Measurements from ENCODE around the gene SAMD3. TPM values are rescaled to one million over a fixed set of nuclear protein-coding genes. Genes with fewer than 3 reads are reported as not detected.

Gene SAMD3
- total RNA-seq, 1 donor from 2014 or later: 0.69 TPM

DNA sequence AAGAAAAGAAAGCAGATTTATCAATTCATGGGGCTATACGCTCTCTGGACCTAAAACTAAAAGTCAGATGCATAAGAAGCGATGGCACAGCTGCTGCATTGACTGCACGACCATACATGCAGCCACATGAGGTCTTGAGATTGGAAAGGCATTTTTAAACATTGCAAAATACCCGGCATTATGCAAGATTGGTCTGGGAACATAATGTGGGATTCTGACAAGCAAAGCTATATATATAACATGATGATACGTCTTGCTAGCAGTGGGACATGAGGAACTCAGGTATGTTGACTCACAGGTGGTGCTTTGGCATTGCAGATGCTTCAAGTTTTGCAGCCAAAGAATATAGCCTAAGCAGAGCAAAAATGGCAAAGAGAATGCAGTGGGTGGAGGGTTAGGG is 55.1 kb downstream of the SAMD3 start:
- no peak for DNase-seq (ENCODE audit: low spot score, unreplicated experiment)
- Mint-ChIP-seq H3K27me3 (peaks cover 30% of the 10 kb centered on the region), H3K9me3 (ENCODE audit: low read depth) (peaks cover 23% of the 10 kb centered on the region), H3K4me1 (ENCODE audit: low read depth) (no peaks in the 10 kb centered on the region), H3K36me3 (ENCODE audit: insufficient read depth) (peaks cover 5% of the 10 kb centered on the region), H3K4me3 (ENCODE audit: low read depth) (no peak overlapping the region), H3K27ac (no peak overlapping the region)
- TF ChIP-seq, protein P1, sequence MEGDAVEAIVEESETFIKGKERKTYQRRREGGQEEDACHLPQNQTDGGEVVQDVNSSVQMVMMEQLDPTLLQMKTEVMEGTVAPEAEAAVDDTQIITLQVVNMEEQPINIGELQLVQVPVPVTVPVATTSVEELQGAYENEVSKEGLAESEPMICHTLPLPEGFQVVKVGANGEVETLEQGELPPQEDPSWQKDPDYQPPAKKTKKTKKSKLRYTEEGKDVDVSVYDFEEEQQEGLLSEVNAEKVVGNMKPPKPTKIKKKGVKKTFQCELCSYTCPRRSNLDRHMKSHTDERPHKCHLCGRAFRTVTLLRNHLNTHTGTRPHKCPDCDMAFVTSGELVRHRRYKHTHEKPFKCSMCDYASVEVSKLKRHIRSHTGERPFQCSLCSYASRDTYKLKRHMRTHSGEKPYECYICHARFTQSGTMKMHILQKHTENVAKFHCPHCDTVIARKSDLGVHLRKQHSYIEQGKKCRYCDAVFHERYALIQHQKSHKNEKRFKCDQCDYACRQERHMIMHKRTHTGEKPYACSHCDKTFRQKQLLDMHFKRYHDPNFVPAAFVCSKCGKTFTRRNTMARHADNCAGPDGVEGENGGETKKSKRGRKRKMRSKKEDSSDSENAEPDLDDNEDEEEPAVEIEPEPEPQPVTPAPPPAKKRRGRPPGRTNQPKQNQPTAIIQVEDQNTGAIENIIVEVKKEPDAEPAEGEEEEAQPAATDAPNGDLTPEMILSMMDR (IDR thresholded peaks at IDR 0.05; ENCODE audit: unreplicated experiment): no peak

DNA sequence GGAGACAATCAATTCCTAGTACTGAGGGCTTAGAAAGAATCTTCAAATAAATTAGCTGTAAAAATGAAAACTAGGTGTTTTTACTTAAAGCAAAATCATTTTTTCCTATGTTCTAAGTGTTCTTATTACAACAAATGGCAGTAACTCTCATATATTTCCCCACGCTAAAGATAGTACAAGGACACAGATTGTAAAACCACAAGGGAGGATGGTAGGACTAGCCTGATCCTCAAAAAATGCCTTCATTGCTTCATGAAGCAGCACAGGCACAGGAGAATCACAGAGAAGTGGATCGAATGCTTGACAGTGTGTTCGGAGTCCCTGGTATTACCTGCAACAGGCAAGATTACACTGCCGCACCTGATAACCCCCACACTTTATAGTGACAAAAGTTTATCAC is 58.5 kb downstream of the SAMD3 start:
- Mint-ChIP-seq H3K36me3 (ENCODE audit: insufficient read depth) (no peaks in the 10 kb centered on the region), H3K4me3 (ENCODE audit: low read depth) (no peak overlapping the region), H3K27ac (no peak overlapping the region), H3K4me1 (ENCODE audit: low read depth) (no peaks in the 10 kb centered on the region), H3K27me3 (peaks cover 28% of the 10 kb centered on the region), H3K9me3 (ENCODE audit: low read depth) (peaks cover 3% of the 10 kb centered on the region)
- DNase-seq (ENCODE audit: low spot score, unreplicated experiment): no peak
- TF ChIP-seq, protein P1 (IDR thresholded peaks at IDR 0.05; ENCODE audit: unreplicated experiment): no peak

DNA sequence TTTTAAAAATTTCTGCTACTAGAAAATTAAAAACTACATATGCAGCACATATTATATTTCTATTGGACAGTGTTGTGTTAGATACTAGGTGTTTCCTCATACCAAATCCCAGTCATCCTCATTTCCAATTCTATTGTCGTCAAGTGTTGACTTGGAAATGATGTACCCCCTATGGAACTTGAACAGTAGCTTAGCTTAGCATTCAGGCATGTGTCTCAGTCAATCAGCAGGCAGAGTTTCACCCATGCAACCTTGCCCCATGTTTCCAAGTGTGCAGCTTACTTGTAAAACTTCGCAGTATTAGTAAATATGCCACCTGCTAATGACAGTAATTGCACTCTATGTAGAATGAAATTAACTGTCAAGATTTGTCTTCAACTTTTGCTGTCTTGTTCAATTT is 59.5 kb downstream of the SAMD3 start:
- no peaks in the 10 kb centered on the region for H3K36me3 Mint-ChIP-seq (ENCODE audit: insufficient read depth)
- peaks cover 28% of the 10 kb centered on the region for H3K27me3 Mint-ChIP-seq
- DNase-seq (ENCODE audit: low spot score, unreplicated experiment): no peak
- no peak overlapping the region for H3K27ac Mint-ChIP-seq
- H3K9me3 Mint-ChIP-seq (ENCODE audit: low read depth): peaks cover 3% of the 10 kb centered on the region
- TF ChIP-seq, protein P1 (IDR thresholded peaks at IDR 0.05; ENCODE audit: unreplicated experiment): no peak
- no peaks in the 10 kb centered on the region for H3K4me1 Mint-ChIP-seq (ENCODE audit: low read depth)
- H3K4me3 Mint-ChIP-seq (ENCODE audit: low read depth): no peak overlapping the region

DNA sequence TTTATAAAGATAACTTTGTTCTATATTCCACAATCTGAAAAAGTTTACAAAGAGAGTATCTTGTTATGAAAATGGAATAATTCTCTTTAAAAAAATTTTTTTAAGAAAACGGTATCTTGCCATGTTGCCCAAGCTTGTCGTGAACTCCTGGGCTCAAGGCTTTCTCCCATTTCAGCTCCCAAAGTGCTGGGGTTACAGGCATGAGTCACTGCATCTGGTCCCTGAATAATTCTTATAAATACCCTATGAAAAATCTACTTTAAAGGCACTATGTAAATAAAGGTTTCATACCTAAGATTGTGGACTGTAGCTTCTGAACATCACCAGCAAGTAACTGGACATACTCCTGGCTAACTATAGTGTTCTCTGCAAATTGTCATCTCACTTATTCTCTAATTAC is 60.3 kb downstream of the SAMD3 start:
- TF ChIP-seq, protein P1 (IDR thresholded peaks at IDR 0.05; ENCODE audit: unreplicated experiment): no peak
- no peak overlapping the region for H3K4me3 Mint-ChIP-seq (ENCODE audit: low read depth)
- H3K27me3 Mint-ChIP-seq: peaks cover 24% of the 10 kb centered on the region
- no peaks in the 10 kb centered on the region for H3K36me3 Mint-ChIP-seq (ENCODE audit: insufficient read depth)
- H3K9me3 Mint-ChIP-seq (ENCODE audit: low read depth): peaks cover 5% of the 10 kb centered on the region
- no peak for DNase-seq (ENCODE audit: low spot score, unreplicated experiment)
- no peaks in the 10 kb centered on the region for H3K4me1 Mint-ChIP-seq (ENCODE audit: low read depth)
- H3K27ac Mint-ChIP-seq: no peak overlapping the region

DNA sequence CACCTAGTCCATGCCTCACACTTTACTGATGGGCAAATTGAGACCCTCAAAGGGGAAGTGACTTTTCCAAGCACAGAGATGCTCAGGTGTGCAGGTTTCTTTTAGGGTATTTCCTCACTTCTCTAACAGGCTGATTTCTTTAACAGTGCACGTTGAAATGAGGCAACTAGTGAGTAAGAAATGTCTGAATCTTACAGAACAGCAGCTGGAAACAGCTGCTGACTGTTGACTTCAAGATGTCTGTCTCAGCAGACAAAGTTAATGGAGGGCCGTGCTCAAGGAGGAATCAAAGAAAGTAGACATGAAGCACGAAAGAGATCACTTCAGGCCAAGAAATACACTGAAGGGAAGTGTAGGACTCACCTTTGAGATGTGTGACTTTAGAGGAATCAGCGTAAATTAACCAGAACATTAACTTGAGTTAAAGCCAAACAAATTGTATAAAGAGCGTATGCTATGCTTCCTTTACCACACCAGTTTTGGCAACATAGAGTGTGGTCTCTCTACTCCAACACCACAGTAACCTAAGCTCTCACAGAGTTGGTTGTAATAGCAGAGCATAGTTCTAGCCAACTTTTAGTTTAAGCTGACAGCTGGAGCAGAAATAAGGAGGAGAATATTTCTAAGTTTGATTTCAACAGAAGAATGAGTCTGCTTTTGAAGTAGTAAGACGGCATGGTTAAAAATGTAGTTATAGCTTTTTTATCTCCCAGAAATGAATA is 60.9 kb downstream of the SAMD3 start:
- TF ChIP-seq, protein P1 (IDR thresholded peaks at IDR 0.05; ENCODE audit: unreplicated experiment): no peak

More for the DNA sequence above, 60.9 kb downstream of the SAMD3 start:
- H3K4me3 Mint-ChIP-seq (ENCODE audit: low read depth): no peak overlapping the region
- peaks cover 5% of the 10 kb centered on the region for H3K9me3 Mint-ChIP-seq (ENCODE audit: low read depth)
- DNase-seq (ENCODE audit: low spot score, unreplicated experiment): no peak
- H3K36me3 Mint-ChIP-seq (ENCODE audit: insufficient read depth): no peaks in the 10 kb centered on the region
- peaks cover 21% of the 10 kb centered on the region for H3K27me3 Mint-ChIP-seq
- H3K4me1 Mint-ChIP-seq (ENCODE audit: low read depth): no peaks in the 10 kb centered on the region
- no peak overlapping the region for H3K27ac Mint-ChIP-seq

Data from progenitor cell of endocrine pancreas (in vitro differentiated cells).